ENCODE measurements around the gene FECH. TPM values are rescaled to one million over a fixed set of nuclear protein-coding genes. Genes with fewer than 3 reads are reported as not detected.
"Not testable (repeated sequence)": the region's sequence is repeated elsewhere in the genome, so short reads cannot be mapped to it uniquely, and the experiment has no call there.

The FECH gene
- total RNA-seq, 2 experiments from 2014 or later = 14.4 to 18.1 TPM

GRCh38 chr18:57538614-57539013 lies 47.9 kb downstream of the FECH start:
- Mint-ChIP-seq H3K27me3 (no peaks in the 10 kb centered on the region), H3K4me1 (no peaks in the 10 kb centered on the region), H3K9me3 (no peaks in the 10 kb centered on the region), H3K4me3 (no peak overlapping the region), H3K36me3 (ENCODE audit: low read depth) (no peaks in the 10 kb centered on the region), H3K27ac (no peak overlapping the region)
- POLR2A ChIA-PET = no interaction called here
- DNase-seq = no peak
- CTCF ChIA-PET = no interaction called here

DNA sequence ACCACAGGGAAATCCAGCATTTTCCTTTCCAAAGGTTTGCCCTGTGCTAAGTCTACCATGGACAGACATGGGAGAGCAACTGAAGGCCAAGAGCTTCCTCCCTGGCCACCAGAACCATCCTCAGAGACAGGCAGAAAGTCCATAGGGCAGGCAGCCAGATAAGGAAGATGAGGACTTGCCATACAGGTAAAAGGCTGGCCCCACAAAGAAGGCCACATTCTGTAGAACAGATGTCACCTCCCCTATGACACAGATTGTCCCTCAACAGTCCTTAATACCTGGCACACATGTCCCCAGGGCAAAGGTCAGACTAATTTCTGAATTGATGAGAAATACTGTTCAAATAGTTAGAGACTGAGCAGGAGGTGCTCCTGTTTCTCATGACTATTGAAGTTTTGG lies 52.0 kb downstream of the FECH start:
- ChIA-PET CTCF (no interaction called here), POLR2A (no interaction called here)
- no peak for DNase-seq
- Mint-ChIP-seq H3K36me3 (ENCODE audit: low read depth) (no peaks in the 10 kb centered on the region), H3K4me3 (no peak overlapping the region), H3K27me3 (no peaks in the 10 kb centered on the region), H3K9me3 (no peaks in the 10 kb centered on the region), H3K4me1 (no peaks in the 10 kb centered on the region), H3K27ac (no peak overlapping the region)

- H3K27me3 Mint-ChIP-seq = no peaks in the 10 kb centered on the region
- no peak overlapping the region for H3K4me3 Mint-ChIP-seq
- no peak for DNase-seq
- H3K9me3 Mint-ChIP-seq = no peaks in the 10 kb centered on the region
- H3K36me3 Mint-ChIP-seq (ENCODE audit: low read depth) = no peaks in the 10 kb centered on the region
- ChIA-PET CTCF (no interaction called here), POLR2A (no interaction called here)
- H3K27ac Mint-ChIP-seq = no peak overlapping the region
- no peaks in the 10 kb centered on the region for H3K4me1 Mint-ChIP-seq
Measured at GRCh38 chr18:57533868-57534510, 52.5 kb downstream of the FECH start.

- H3K27me3 Mint-ChIP-seq = no peaks in the 10 kb centered on the region
- H3K4me1 Mint-ChIP-seq = no peaks in the 10 kb centered on the region
- DNase-seq = no peak
- no peaks in the 10 kb centered on the region for H3K9me3 Mint-ChIP-seq
- H3K4me3 Mint-ChIP-seq = no peak overlapping the region
- H3K36me3 Mint-ChIP-seq (ENCODE audit: low read depth) = no peaks in the 10 kb centered on the region
- no peak overlapping the region for H3K27ac Mint-ChIP-seq
- CTCF ChIA-PET = no interaction called here
- POLR2A ChIA-PET = no interaction called here
Measured at GRCh38 chr18:57533006-57533867, 53.3 kb downstream of the FECH start.

DNA sequence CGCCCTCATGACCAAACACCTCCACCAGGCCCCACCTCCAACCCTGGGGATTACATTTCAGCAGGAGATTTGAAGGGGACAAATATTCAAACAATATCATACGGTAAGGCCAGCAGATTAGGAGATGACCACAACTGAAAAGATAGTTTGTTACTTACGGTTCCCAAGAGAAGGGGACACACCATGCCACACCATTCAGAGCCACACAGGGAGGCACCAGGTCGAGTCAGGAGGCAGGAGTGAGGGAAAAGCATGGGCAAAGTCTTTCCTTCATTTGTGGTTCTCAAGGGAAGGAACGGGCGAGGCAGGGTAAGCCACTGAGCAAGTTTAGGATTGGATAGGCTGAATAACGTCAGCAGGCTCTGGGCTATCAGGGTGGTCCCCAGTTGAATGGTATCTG lies 57.4 kb downstream of the FECH start:
- ChIA-PET CTCF (no interaction called here), POLR2A (no interaction called here)
- Mint-ChIP-seq H3K4me1 (no peaks in the 10 kb centered on the region), H3K36me3 (ENCODE audit: low read depth) (no peaks in the 10 kb centered on the region), H3K27ac (no peak overlapping the region), H3K4me3 (no peak overlapping the region), H3K9me3 (no peaks in the 10 kb centered on the region), H3K27me3 (peaks cover 1% of the 10 kb centered on the region)
- DNase-seq = no peak

GRCh38 chr18:57527556-57528229 lies 58.8 kb downstream of the FECH start:
- ChIA-PET POLR2A (no interaction called here), CTCF (no interaction called here)
- Mint-ChIP-seq H3K27me3 (peaks cover 4% of the 10 kb centered on the region), H3K9me3 (no peaks in the 10 kb centered on the region), H3K27ac (no peak overlapping the region), H3K4me3 (no peak overlapping the region), H3K4me1 (no peaks in the 10 kb centered on the region), H3K36me3 (ENCODE audit: low read depth) (no peaks in the 10 kb centered on the region)
- no peak for DNase-seq

DNA sequence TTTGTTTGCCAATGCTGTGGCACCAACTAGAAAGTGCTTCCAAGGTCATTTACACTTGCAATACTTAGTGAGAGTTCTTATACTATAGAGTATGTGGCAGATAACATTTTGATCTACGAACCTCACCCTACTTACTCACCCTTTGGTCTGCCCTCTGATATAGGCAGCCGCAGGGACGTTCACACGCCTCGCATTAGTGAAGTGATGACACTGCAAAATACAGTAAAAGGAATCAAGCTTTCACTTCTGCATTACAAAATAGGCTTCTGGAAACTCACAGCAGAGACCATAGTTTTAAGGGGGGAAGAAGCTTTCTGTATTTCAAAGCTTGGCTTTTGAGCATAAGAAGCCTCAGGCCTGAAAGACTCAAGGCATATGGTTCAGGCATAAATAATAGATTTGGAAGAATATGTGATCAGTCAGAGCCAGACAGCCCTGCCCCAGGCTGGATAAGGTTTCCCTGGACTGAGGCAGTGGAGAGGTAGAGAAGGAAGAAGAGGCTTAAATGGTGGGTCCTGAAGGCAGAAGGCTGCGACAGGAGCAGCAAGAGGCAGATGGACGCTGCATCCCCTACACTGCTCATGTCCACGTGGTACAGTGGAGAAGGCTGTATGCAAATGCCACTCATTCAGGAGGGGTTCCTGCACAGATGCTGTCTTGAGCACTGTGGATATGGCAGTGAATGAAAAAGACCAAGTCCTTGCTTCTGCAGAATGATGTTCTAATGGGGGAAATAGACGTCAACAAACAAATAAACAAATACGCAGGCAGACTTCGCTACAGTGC lies 63.1 kb downstream of the FECH start:
- CTCF ChIA-PET = no interaction called here
- peaks cover 8% of the 10 kb centered on the region for H3K27me3 Mint-ChIP-seq
- no peaks in the 10 kb centered on the region for H3K9me3 Mint-ChIP-seq
- no peak for DNase-seq
- H3K27ac Mint-ChIP-seq = no peak overlapping the region
- no peaks in the 10 kb centered on the region for H3K4me1 Mint-ChIP-seq
- POLR2A ChIA-PET = no interaction called here
- no peak overlapping the region for H3K4me3 Mint-ChIP-seq
- H3K36me3 Mint-ChIP-seq (ENCODE audit: low read depth) = no peaks in the 10 kb centered on the region

GRCh38 chr18:57522348-57522747 lies 64.2 kb downstream of the FECH start:
- H3K4me3 Mint-ChIP-seq; H3K27ac Mint-ChIP-seq; POLR2A ChIA-PET; H3K9me3 Mint-ChIP-seq; H3K27me3 Mint-ChIP-seq; H3K36me3 Mint-ChIP-seq (ENCODE audit: low read depth); H3K4me1 Mint-ChIP-seq; DNase-seq; CTCF ChIA-PET: not testable (repeated sequence)

GRCh38 chr18:57519668-57520424 lies 66.7 kb downstream of the FECH start:
- no peaks in the 10 kb centered on the region for H3K4me1 Mint-ChIP-seq
- no peaks in the 10 kb centered on the region for H3K36me3 Mint-ChIP-seq (ENCODE audit: low read depth)
- ChIA-PET CTCF (no interaction called here), POLR2A (no interaction called here)
- no peak overlapping the region for H3K4me3 Mint-ChIP-seq
- peaks cover 6% of the 10 kb centered on the region for H3K27me3 Mint-ChIP-seq
- DNase-seq = no peak
- no peaks in the 10 kb centered on the region for H3K9me3 Mint-ChIP-seq
- no peak overlapping the region for H3K27ac Mint-ChIP-seq

- Mint-ChIP-seq H3K27me3 (peaks cover 4% of the 10 kb centered on the region), H3K4me1 (no peaks in the 10 kb centered on the region), H3K36me3 (ENCODE audit: low read depth) (no peaks in the 10 kb centered on the region), H3K9me3 (no peaks in the 10 kb centered on the region), H3K27ac (no peak overlapping the region), H3K4me3 (no peak overlapping the region)
- ChIA-PET CTCF (no interaction called here), POLR2A (no interaction called here)
- no peak for DNase-seq
Measured at GRCh38 chr18:57518533-57518932, 68.0 kb downstream of the FECH start.

- no peak overlapping the region for H3K27ac Mint-ChIP-seq
- H3K4me1 Mint-ChIP-seq = no peaks in the 10 kb centered on the region
- ChIA-PET CTCF (no interaction called here), POLR2A (no interaction called here)
- H3K36me3 Mint-ChIP-seq (ENCODE audit: low read depth) = no peaks in the 10 kb centered on the region
- H3K4me3 Mint-ChIP-seq = no peak overlapping the region
- no peaks in the 10 kb centered on the region for H3K9me3 Mint-ChIP-seq
- peaks cover 6% of the 10 kb centered on the region for H3K27me3 Mint-ChIP-seq
- no peak for DNase-seq
Measured at GRCh38 chr18:57516056-57516455, 70.4 kb downstream of the FECH start.

DNA sequence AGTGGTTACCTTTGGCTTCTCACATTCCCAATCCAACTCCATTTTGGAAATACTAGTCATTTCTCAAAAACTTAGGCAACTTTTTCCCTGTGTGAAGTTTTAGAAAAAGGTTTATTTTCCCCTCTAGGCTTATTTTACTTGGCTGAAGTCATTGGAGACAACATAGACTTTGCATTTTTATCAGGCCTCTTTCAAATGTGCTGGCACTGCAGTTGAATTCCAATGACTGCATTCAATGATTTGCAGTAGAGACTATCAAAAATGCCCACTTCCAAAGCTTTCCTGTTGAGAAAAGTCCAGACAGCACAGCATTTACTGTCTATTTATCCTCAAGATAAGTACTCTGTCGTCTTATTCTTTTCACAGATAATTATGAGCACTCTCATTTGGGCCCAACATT lies 81.3 kb downstream of the FECH start:
- H3K36me3 Mint-ChIP-seq (ENCODE audit: low read depth) = no peaks in the 10 kb centered on the region
- ChIA-PET CTCF (no interaction called here), POLR2A (no interaction called here)
- no peaks in the 10 kb centered on the region for H3K9me3 Mint-ChIP-seq
- no peaks in the 10 kb centered on the region for H3K27me3 Mint-ChIP-seq
- no peak overlapping the region for H3K27ac Mint-ChIP-seq
- DNase-seq = no peak
- no peak overlapping the region for H3K4me3 Mint-ChIP-seq
- no peaks in the 10 kb centered on the region for H3K4me1 Mint-ChIP-seq

- no peaks in the 10 kb centered on the region for H3K27me3 Mint-ChIP-seq
- POLR2A ChIA-PET = interaction anchor here (0.6 kb wide), 1 partner anchor 9 kb away, joined by 3 read pairs; no protein-coding TSS in a partner anchor
- CTCF ChIA-PET = interaction anchor here (0.7 kb wide), 3 partner anchors 12 to 621 kb away, joined by 4 read pairs; no protein-coding TSS in a partner anchor
- no peaks in the 10 kb centered on the region for H3K4me1 Mint-ChIP-seq
- H3K9me3 Mint-ChIP-seq = no peaks in the 10 kb centered on the region
- no peak for DNase-seq
- no peak overlapping the region for H3K4me3 Mint-ChIP-seq
- no peaks in the 10 kb centered on the region for H3K36me3 Mint-ChIP-seq (ENCODE audit: low read depth)
- no peak overlapping the region for H3K27ac Mint-ChIP-seq
Measured at GRCh38 chr18:57502624-57503023, 83.9 kb downstream of the FECH start.

Data from activated CD4-positive, alpha-beta memory T cell treated with anti-CD3 and anti-CD28 coated beads, Interleukin-2, amount 10 ng/mL, durations not matched to agents 7 days and 5 days (primary cell).